ENCODE data around the gene MASP1. TPM values are rescaled to one million over a fixed set of nuclear protein-coding genes. Genes with fewer than 3 reads are reported as not detected.
A peak's percentile ranks its signal among the peaks of the same experiment; 100 is the strongest.

Gene MASP1, protein sequence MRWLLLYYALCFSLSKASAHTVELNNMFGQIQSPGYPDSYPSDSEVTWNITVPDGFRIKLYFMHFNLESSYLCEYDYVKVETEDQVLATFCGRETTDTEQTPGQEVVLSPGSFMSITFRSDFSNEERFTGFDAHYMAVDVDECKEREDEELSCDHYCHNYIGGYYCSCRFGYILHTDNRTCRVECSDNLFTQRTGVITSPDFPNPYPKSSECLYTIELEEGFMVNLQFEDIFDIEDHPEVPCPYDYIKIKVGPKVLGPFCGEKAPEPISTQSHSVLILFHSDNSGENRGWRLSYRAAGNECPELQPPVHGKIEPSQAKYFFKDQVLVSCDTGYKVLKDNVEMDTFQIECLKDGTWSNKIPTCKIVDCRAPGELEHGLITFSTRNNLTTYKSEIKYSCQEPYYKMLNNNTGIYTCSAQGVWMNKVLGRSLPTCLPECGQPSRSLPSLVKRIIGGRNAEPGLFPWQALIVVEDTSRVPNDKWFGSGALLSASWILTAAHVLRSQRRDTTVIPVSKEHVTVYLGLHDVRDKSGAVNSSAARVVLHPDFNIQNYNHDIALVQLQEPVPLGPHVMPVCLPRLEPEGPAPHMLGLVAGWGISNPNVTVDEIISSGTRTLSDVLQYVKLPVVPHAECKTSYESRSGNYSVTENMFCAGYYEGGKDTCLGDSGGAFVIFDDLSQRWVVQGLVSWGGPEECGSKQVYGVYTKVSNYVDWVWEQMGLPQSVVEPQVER
- total RNA-seq: 1 to 10 TPM in 3 of 4 donors, under 1 TPM in 1; 0.92 to 4.6 (median 1.2) TPM

DNA sequence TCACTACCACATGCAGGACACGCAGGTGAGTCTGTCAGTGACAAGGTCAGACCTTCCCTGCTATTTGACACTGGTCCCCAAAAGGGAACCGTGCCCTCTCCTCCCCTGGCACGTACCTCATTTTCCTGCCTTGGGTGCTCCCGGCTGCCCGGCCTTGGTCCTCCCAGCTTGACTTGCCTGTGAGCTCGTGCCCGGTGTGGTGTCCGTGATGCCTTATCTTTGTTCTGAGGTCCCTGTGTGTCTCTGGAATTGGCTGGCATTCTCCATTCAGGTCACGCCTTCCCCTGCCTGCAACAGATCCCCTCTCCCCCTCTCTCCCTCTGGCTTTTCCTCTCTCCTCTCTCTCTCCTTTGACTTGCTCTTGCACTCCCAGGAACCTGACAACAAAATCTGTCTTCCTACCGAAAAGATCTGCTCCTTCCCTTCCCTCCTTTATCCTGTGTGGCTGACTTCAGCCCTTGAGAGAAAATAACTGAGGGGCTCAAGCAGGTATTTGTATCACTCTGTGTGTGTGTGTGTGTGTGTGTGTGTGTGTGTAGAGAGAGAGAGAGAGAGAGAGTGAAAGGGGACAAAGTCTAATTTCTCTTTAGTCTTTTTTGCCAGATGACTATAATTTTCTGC lies at the start of gene MASP1:
TSS of gene MASP1 (minus strand) at position 226 of the 621 bp plus-strand sequence. CDS start at position 121, 105 bp downstream.
- H3K36me3 ChIP-seq: no peaks in the 10 kb centered on the region
- H3K27me3 ChIP-seq: peaks cover 0 to 15% (median 0%) of the 10 kb centered on the region in 4 donors
- 29 to 31% methylated on average over 9 of the region's 10 CpGs for WGBS, 2 donors
- peaks cover 3 to 15% (median 6%) of the 10 kb centered on the region in 3 donors for H3K4me1 ChIP-seq
- no peak for TF ChIP-seq POLR2A (IDR thresholded peaks at IDR 0.05)
- TF ChIP-seq, protein P1, sequence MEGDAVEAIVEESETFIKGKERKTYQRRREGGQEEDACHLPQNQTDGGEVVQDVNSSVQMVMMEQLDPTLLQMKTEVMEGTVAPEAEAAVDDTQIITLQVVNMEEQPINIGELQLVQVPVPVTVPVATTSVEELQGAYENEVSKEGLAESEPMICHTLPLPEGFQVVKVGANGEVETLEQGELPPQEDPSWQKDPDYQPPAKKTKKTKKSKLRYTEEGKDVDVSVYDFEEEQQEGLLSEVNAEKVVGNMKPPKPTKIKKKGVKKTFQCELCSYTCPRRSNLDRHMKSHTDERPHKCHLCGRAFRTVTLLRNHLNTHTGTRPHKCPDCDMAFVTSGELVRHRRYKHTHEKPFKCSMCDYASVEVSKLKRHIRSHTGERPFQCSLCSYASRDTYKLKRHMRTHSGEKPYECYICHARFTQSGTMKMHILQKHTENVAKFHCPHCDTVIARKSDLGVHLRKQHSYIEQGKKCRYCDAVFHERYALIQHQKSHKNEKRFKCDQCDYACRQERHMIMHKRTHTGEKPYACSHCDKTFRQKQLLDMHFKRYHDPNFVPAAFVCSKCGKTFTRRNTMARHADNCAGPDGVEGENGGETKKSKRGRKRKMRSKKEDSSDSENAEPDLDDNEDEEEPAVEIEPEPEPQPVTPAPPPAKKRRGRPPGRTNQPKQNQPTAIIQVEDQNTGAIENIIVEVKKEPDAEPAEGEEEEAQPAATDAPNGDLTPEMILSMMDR (IDR thresholded peaks at IDR 0.05): no peak
- peak within 1 kb of the TSS; percentile 30 to 72 (median 60) for H3K27ac ChIP-seq
- H3K4me3 ChIP-seq: peak within 1 kb of the TSS; percentile 5 to 52 (median 24)
- H3K9me3 ChIP-seq: no peaks in the 10 kb centered on the region
- no peak for DNase-seq
- intact Hi-C loops (cut with DNase I): no loop called here

DNA sequence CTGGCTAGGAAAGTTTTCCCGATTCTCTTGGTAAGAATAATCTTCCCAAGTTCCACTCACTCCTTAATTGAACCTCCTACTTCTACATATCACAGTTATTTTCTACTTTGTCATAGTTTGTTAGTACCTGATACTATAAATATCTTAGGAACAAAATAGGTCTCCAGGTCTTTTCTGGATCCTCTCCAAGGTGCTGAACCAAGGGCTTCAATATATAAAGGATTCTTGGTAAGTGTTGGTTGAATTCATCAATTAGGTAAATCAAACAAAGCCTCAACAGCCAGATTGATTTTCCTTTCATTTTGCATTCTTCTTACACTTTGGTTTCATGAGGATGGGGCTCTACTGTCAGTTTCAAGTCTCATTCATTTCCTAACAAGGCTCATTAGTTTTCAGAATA lies 49.0 kb upstream of the MASP1 start:
- no peak overlapping the region for H3K27ac ChIP-seq
- WGBS, 2 donors: 52 to 77% methylated on average over 1 of the region's 1 CpG
- peaks cover 0 to 55% (median 0%) of the 10 kb centered on the region in 4 donors for H3K27me3 ChIP-seq
- H3K9me3 ChIP-seq: no peaks in the 10 kb centered on the region
- no peak overlapping the region for H3K4me3 ChIP-seq
- DNase-seq: no peak
- H3K36me3 ChIP-seq: no peaks in the 10 kb centered on the region
- TF ChIP-seq, protein P1 (IDR thresholded peaks at IDR 0.05): no peak
- TF ChIP-seq POLR2A (IDR thresholded peaks at IDR 0.05): no peak
- intact Hi-C loops (cut with DNase I): no loop called here
- H3K4me1 ChIP-seq: no peaks in the 10 kb centered on the region

DNA sequence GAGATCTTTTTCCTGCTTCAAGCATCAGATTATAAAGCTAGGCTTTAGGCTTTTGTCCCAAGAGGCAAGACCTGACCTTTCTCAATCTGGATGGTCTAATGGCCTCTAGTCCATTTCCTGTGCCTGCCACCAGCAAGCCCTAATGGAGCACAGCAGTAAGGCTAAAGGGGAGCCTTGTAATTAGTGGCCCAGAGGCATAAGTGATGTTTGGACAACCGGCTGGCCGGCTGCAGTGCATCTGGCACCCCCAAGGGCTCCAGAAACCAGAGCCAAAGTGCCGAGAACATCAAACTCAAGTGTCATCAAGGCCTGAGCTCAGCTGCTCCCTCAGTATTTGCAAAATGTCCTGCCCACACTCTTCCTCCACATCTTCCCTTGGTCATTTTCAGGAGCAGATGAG lies 44.8 kb upstream of the MASP1 start:
- no peaks in the 10 kb centered on the region for H3K9me3 ChIP-seq
- TF ChIP-seq, protein P1 (IDR thresholded peaks at IDR 0.05): no peak
- no peak for TF ChIP-seq POLR2A (IDR thresholded peaks at IDR 0.05)
- no peak for DNase-seq
- H3K36me3 ChIP-seq: no peaks in the 10 kb centered on the region
- H3K4me1 ChIP-seq: no peaks in the 10 kb centered on the region
- WGBS, 2 donors: 50 to 75% methylated on average over 1 to 3 of the region's 3 CpGs
- H3K4me3 ChIP-seq: no peak overlapping the region
- peaks cover 0 to 40% (median 0%) of the 10 kb centered on the region in 4 donors for H3K27me3 ChIP-seq
- intact Hi-C loops (cut with DNase I): no loop called here
- no peak overlapping the region for H3K27ac ChIP-seq

DNA sequence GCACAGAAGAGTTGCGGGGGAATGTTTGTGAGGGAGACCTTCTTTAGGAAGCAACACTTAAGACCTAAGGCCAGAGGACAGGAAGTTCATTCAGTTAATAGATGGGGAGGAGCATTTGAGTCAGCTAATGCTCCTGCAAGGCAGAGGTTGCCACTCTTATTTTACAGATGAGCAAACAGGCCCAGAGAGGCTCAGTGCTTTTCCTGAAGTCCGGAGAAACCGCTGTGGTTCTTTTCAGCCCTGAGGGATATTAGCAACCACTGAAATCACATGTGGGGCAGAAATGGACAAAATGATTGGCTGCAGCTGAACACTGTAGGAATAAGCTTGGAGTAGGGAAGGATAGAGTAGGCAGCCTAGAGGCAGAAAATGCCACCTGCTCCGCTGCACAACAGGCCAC lies 43.4 kb upstream of the MASP1 start:
- no peak for DNase-seq
- no peak for TF ChIP-seq POLR2A (IDR thresholded peaks at IDR 0.05)
- Histone ChIP-seq H3K27me3 (peaks cover 0 to 35% (median 0%) of the 10 kb centered on the region in 4 donors), H3K36me3 (no peaks in the 10 kb centered on the region), H3K27ac (no peak overlapping the region), H3K9me3 (no peaks in the 10 kb centered on the region), H3K4me3 (no peak overlapping the region), H3K4me1 (no peaks in the 10 kb centered on the region)
- intact Hi-C loops (cut with DNase I): no loop called here
- 83 to 89% methylated on average over 4 of the region's 4 CpGs for WGBS, 2 donors

DNA sequence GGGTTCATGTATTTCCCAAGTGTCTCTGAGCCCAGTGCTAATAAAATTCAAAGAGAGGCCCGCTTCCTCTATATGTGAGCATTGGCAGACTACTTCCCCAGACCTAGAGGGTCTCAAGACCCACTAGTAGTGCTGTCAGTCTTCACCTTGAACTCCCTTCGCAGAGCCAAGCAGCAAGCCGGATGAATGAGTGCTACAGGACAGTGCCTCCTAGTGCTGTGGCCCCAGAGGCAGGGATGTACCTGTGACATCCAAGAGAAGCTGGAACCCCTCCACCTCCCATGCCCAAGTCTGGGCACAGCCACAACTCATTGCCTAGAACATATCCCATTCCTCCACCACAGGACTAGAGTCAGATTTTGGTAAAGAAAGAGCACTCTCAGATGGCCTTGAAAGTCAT lies 37.2 kb upstream of the MASP1 start:
- TF ChIP-seq, protein P1 (IDR thresholded peaks at IDR 0.05): no peak
- no peak for TF ChIP-seq POLR2A (IDR thresholded peaks at IDR 0.05)
- intact Hi-C loops (cut with DNase I): no loop called here
- H3K4me3 ChIP-seq: no peak overlapping the region
- H3K27me3 ChIP-seq: peaks cover 0 to 44% (median 0%) of the 10 kb centered on the region in 4 donors
- no peak for DNase-seq
- 50 to 100% methylated on average over 1 to 3 of the region's 3 CpGs for WGBS, 2 donors
- H3K9me3 ChIP-seq: no peaks in the 10 kb centered on the region
- H3K4me1 ChIP-seq: no peaks in the 10 kb centered on the region
- no peak overlapping the region for H3K27ac ChIP-seq
- no peaks in the 10 kb centered on the region for H3K36me3 ChIP-seq
